Measurements from ENCODE around the gene AK4.

DNA sequence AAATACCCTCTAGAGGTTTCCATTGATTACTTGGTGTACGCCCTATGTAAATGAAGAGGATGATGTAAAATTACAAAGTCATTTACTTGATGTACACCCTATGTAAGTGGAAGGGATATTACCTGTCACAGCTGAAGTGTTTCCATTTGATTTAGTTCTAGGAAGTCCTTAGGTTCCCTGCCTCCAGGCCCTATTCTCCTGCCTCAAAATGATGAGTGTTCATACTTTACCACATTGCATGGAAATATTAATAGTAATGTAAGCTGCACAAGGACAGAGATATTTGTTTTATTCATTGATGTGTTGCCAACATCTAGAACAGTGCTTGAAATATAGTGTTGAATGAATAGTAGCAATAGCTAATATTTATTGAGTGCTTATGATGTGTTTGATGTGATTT lies 9.5 kb upstream of the AK4 start:
- TF ChIP-seq, protein P1, sequence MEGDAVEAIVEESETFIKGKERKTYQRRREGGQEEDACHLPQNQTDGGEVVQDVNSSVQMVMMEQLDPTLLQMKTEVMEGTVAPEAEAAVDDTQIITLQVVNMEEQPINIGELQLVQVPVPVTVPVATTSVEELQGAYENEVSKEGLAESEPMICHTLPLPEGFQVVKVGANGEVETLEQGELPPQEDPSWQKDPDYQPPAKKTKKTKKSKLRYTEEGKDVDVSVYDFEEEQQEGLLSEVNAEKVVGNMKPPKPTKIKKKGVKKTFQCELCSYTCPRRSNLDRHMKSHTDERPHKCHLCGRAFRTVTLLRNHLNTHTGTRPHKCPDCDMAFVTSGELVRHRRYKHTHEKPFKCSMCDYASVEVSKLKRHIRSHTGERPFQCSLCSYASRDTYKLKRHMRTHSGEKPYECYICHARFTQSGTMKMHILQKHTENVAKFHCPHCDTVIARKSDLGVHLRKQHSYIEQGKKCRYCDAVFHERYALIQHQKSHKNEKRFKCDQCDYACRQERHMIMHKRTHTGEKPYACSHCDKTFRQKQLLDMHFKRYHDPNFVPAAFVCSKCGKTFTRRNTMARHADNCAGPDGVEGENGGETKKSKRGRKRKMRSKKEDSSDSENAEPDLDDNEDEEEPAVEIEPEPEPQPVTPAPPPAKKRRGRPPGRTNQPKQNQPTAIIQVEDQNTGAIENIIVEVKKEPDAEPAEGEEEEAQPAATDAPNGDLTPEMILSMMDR (IDR thresholded peaks at IDR 0.05), result no peak
- TF ChIP-seq POLR2A (IDR thresholded peaks at IDR 0.05), result no peak

All from lower leg skin (tissue), 3 donors.